Lung (tissue), 12 donors: ENCODE measurements around the gene C10orf62. TPM values are rescaled to one million over a fixed set of nuclear protein-coding genes. Genes with fewer than 3 reads are reported as not detected.

Experiments
- ATAC-seq: fragments of 200-7000 bp; cut with Tn5 transposase; one replicate; pipeline ENCODE4 v1.9.1; 2020; ENCODE audit warnings: moderate number of reproducible peaks; ENCODE audit not compliant: insufficient read depth, low FRiP score
- DNase-seq, 3 donors: peaks; one replicate each; pipeline ENCODE4 v3.0.0-alpha.2; 2013 to 2017
- H3K27ac ChIP-seq, 2 donors: one replicate each; pipeline ENCODE4 v1.5.1; 2013; ENCODE audit warnings: mild to moderate bottlenecking in 2 of 2, moderate library complexity in 2 of 2, control low read depth in 1 of 2, inconsistent platforms in 1 of 2, low read depth in 1 of 2, low read length in 1 of 2
- H3K27me3 ChIP-seq, 3 donors: one replicate each; pipeline ENCODE4 v1.5.1; 2013; ENCODE audit warnings: low read length in 2 of 3; ENCODE audit not compliant: control insufficient read depth in 3 of 3, insufficient read depth in 3 of 3
- H3K36me3 ChIP-seq, 4 donors: one replicate each; pipeline ENCODE4 v1.5.1; 2013; ENCODE audit warnings: low read length in 4 of 4, mild to moderate bottlenecking in 1 of 4, moderate library complexity in 1 of 4; ENCODE audit not compliant: control insufficient read depth in 4 of 4, insufficient read depth in 4 of 4
- H3K4me1 ChIP-seq, 5 donors: one replicate each; pipeline ENCODE4 v1.5.1; 2013; ENCODE audit warnings: low read length in 5 of 5, mild to moderate bottlenecking in 2 of 5, moderate library complexity in 1 of 5; ENCODE audit not compliant: control insufficient read depth in 5 of 5, insufficient read depth in 5 of 5
- H3K4me3 ChIP-seq: one replicate; pipeline ENCODE4 v1.5.1; 2013; ENCODE audit warnings: mild to moderate bottlenecking, control low read depth, moderate library complexity
- H3K9ac ChIP-seq, 2 donors: one replicate each; pipeline ENCODE4 v1.5.1; 2013; ENCODE audit warnings: low read length in 2 of 2, control low read depth in 1 of 2; ENCODE audit not compliant: insufficient read depth in 1 of 2
- H3K9me3 ChIP-seq, 4 donors: one replicate each; pipeline ENCODE4 v1.5.1; 2013; ENCODE audit warnings: low read length in 3 of 4, mild to moderate bottlenecking in 1 of 4, moderate library complexity in 1 of 4; ENCODE audit not compliant: control insufficient read depth in 4 of 4, insufficient read depth in 3 of 4
- WGBS, 2 donors: extraction: QIAGEN DNeasy Blood & Tissue Kit; methylation state at CpG; one replicate each; pipeline ENCODE4 v1.1.7; 2013; 5-methylcytosine and 5-hydroxymethylcytosine counted together
- polyA plus RNA-seq, 2 donors: library from polyadenylated mRNA; stranded (reverse); fragments of 200-250 nt; gene quantifications; one replicate each; pipeline ENCODE4 v1.2.1, GENCODE V29; 2013
- total RNA-seq, 2 donors: library from RNA; depleted of rRNA in 1 of 2; stranded (reverse); fragments of >200 nt in 1 of 2; gene quantifications; one replicate each; pipeline ENCODE4 v1.2.1, GENCODE V29; 2014 to 2021
- TF ChIP-seq, protein P1 (sequence below): IDR thresholded peaks from 2 replicates; pipeline ENCODE4 v1.5.1; 2012; ENCODE audit warnings: mild to moderate bottlenecking; ENCODE audit errors: control extremely low read depth, extremely low read depth
- donor health status: control.
- donor health status: control.
- donor health status: Bipolar disorder and iron deficiency.
- donor health status: healthy.
- donor health status: DM: yes; HTN: yes; CAD: no.

The C10orf62 gene
- total and polyA plus RNA-seq, 4 donors = 0.21 TPM; not detected in 3

DNA sequence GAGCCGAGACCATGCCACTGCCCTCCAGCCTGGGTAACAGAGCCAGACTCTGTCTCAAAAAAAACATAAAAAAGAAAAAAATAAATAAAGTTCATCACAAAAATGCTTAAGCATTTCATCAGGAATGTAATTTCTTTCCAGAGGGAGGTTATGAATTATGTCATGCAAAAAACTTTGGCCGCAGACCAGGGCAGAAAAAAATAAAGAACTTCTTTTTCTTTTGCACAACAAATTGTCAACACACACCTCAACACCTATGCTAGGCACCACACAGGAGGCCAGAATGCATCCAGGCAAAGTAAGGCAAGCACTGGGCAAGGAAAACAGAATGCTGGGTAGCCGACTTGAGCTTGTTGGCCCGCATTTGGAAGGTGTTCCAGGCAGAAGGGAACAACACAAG is 3.9 kb downstream of the C10orf62 start:
- H3K4me3 ChIP-seq = no peak overlapping the region
- no peak for ATAC-seq

DNA sequence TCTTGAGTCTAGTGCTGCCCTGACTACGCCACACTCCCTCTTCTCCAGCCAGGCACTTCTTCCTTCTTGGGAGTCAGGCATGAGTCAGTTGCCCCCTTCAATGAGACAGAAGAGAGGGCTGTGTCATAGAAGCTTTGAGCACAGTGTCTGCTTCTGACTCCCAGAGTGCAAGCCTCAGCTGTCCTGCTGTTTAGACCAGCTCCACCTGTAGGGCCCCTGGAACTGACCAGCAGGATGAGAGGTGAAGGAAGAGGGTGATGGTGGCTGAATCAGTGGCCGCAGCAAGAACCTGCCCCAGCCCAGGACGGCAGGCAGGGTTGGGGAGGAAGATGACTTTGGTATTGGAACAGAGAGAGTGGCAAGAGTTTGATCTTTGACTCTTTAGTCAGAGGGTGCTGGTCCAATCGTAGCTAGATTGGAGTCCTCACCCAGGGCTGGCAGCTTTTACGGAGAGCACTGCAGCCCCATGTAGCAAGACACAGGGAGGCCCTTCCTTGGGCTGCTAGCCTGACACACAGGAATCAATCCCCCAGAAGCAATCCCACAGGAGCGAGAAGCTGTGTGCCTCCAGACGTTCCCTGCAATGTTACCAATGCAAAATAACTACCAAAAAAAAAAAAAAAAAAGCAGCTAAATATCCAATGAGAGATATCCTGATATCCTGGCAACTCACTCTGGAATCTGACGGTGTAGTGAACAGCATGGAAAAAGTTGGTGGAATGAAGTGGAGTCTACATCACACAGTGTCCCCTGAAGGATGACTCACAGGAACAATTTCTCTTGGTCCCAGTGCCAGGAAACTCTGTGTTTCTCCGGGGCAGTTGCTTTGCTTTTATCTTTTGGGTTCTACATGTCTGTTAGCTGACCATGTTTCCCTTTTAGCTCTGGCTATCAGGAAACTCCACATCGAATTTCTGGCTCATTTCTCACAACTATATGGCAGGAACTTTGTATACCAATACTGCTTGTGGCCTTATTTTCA is 6.9 kb downstream of the C10orf62 start:
- Histone ChIP-seq H3K27me3 (no peaks in the 10 kb centered on the region), H3K36me3 (no peaks in the 10 kb centered on the region), H3K9me3 (no peaks in the 10 kb centered on the region), H3K27ac (peak overlapping the region; percentile 78 to 87), H3K9ac (no peak overlapping the region), H3K4me1 (peaks cover 0 to 5% (median 0%) of the 10 kb centered on the region in 5 donors), H3K4me3 (no peak overlapping the region)
- ATAC-seq = peak; percentile 86
- 61 to 72% methylated on average over 10 of the region's 10 CpGs for WGBS, 2 donors
- DNase-seq = peak in 2 of 3 donors; percentile 33 to 40
- TF ChIP-seq, protein P1, sequence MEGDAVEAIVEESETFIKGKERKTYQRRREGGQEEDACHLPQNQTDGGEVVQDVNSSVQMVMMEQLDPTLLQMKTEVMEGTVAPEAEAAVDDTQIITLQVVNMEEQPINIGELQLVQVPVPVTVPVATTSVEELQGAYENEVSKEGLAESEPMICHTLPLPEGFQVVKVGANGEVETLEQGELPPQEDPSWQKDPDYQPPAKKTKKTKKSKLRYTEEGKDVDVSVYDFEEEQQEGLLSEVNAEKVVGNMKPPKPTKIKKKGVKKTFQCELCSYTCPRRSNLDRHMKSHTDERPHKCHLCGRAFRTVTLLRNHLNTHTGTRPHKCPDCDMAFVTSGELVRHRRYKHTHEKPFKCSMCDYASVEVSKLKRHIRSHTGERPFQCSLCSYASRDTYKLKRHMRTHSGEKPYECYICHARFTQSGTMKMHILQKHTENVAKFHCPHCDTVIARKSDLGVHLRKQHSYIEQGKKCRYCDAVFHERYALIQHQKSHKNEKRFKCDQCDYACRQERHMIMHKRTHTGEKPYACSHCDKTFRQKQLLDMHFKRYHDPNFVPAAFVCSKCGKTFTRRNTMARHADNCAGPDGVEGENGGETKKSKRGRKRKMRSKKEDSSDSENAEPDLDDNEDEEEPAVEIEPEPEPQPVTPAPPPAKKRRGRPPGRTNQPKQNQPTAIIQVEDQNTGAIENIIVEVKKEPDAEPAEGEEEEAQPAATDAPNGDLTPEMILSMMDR = no peak

More for the DNA sequence above, 3.9 kb downstream of the C10orf62 start:
- 69 to 83% methylated on average over 4 of the region's 4 CpGs for WGBS, 2 donors
- H3K9me3 ChIP-seq = no peaks in the 10 kb centered on the region
- peak in 2 of 3 donors; percentile 20 to 21 for DNase-seq
- H3K9ac ChIP-seq = no peak overlapping the region
- H3K36me3 ChIP-seq = no peaks in the 10 kb centered on the region
- TF ChIP-seq, protein P1 = no peak
- no peaks in the 10 kb centered on the region for H3K27me3 ChIP-seq
- peaks cover 0 to 5% (median 0%) of the 10 kb centered on the region in 5 donors for H3K4me1 ChIP-seq
- no peak overlapping the region for H3K27ac ChIP-seq

DNA sequence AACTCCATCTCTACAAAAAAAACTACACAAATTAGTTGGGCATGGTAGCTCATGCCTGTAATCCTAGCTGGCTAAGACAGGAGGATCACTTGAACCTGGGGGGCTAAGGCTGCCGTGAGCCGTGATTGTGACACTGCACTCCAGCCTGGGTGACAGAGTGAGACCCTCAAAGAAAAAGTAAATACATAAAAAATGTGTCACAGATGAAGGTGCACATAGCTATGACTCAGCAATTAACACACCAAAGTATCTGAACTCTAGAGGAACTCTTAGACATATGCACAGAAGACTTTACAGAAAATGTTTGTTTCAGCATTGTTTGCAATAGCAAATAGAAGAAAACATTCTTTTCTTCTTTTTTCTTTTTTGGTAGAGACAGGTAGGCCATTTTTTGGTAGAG is 8.3 kb downstream of the C10orf62 start:
- Histone ChIP-seq H3K36me3 (no peaks in the 10 kb centered on the region), H3K4me3 (no peak overlapping the region), H3K4me1 (peaks cover 0 to 5% (median 0%) of the 10 kb centered on the region in 5 donors), H3K9ac (no peak overlapping the region), H3K9me3 (no peaks in the 10 kb centered on the region), H3K27ac (peak overlapping the region in 1 of 2 donors; percentile 86), H3K27me3 (no peaks in the 10 kb centered on the region)
- ATAC-seq = no peak
- WGBS, 2 donors = 69% methylated on average over 2 of the region's 2 CpGs
- TF ChIP-seq, protein P1 = no peak
- no peak for DNase-seq
